ENCODE measurements around the gene XXYLT1. TPM values are rescaled to one million over a fixed set of nuclear protein-coding genes. Genes with fewer than 3 reads are reported as not detected.

Gene XXYLT1
- total and polyA plus RNA-seq, 2 of the 8 experiments (the other 6 are each of a cell fraction or from before 2014, with no cell fraction given): 18.9 to 23.8 TPM

DNA sequence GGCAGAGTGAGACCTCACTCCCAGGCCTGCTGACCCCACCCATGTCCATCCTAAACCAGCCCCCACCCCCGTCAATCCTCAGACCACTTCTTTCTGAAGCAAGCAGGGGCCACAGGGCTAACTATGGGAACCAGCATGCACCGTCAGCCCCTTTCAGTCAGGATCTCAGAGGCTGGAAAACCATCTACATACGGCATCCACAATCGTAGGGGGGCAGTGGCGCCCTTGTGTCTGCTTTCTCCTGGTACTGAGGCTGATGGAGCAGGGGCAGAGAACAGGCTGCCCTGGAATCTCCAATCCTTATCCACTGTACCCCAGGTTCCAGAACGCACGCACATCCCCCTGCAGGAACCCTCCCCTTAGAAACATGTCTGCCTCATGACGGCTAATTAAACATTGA, 56.6 kb downstream of the XXYLT1 start:
- Histone ChIP-seq H3K23me2 (ENCODE audit: low read depth, low read length) (no peaks in the 10 kb centered on the region), H3K18ac (ENCODE audit: extremely low read depth, low read length) (no peak overlapping the region), H3K9me3 (ENCODE audit: insufficient read depth in 2 of 2, low read depth in 1 of 2, low read length in 1 of 2) (no peaks in the 10 kb centered on the region), H3K4me2 (ENCODE audit: insufficient read depth in 1 of 2, low read depth in 2 of 2, low read length in 2 of 2) (no peak overlapping the region), H3K9ac (replicated peaks in 1 of 4; ENCODE audit: extremely low read depth in 1 of 4, low read depth in 3 of 4, low read length in 3 of 4) (no peak overlapping the region), H2BK20ac (ENCODE audit: low read length) (no peak overlapping the region), H3K79me2 (ENCODE audit: control insufficient read depth in 1 of 2, insufficient read depth in 2 of 2, low read length in 2 of 2) (peaks cover 0 to 45% of the 10 kb centered on the region in 2 experiments; a peak in 3 of 4 replicates), H2BK15ac (ENCODE audit: low read length) (no peak overlapping the region), H3K4ac (replicated peaks; ENCODE audit: insufficient read length, low read depth, low read length) (no peak overlapping the region), H2BK12ac (ENCODE audit: low read depth, low read length) (no peak overlapping the region), H3K4me3 (ENCODE audit: extremely low read depth in 1 of 4, insufficient read depth in 2 of 4, low read depth in 3 of 4, low read length in 4 of 4) (no peak overlapping the region), H2BK5ac (ENCODE audit: low read depth, low read length) (no peak overlapping the region; the same call in 1 of the 2 replicates), H4K5ac (ENCODE audit: insufficient read length, low read depth, low read length) (no peak overlapping the region), H3K14ac (ENCODE audit: insufficient read length) (no peak overlapping the region), H3K27me3 (replicated peaks in 1 of 4; ENCODE audit: control insufficient read depth in 3 of 4, extremely low read depth in 1 of 4, insufficient read depth in 3 of 4, low read length in 3 of 4) (no peaks in the 10 kb centered on the region), H3K23ac (ENCODE audit: insufficient read length) (no peak overlapping the region), H2BK120ac (replicated peaks; ENCODE audit: low read depth, low read length) (no peak overlapping the region), H3K36me3 (ENCODE audit: control insufficient read depth in 2 of 4, insufficient read depth in 4 of 4, low read length in 3 of 4) (no peaks in the 10 kb centered on the region), H4K20me1 (replicated peaks in 1 of 2; ENCODE audit: control insufficient read depth in 1 of 2, insufficient read depth in 2 of 2, low read length in 2 of 2) (peaks cover 0 to 3% of the 10 kb centered on the region in 2 experiments), H2AK5ac (ENCODE audit: low read depth, low read length) (no peak overlapping the region), H3K27ac (ENCODE audit: low read depth, low read length) (no peak overlapping the region), H3K4me1 (replicated peaks in 1 of 4; ENCODE audit: control insufficient read depth in 3 of 4, insufficient read depth in 4 of 4, low read length in 3 of 4) (peaks cover 0 to 18% (median 10%) of the 10 kb centered on the region in 4 experiments; a peak in 6 of 7 replicates), H3K79me1 (ENCODE audit: low read depth, low read length) (peaks cover 14% of the 10 kb centered on the region), H3K56ac (replicated peaks; ENCODE audit: insufficient read length, low read depth, low read length) (no peak overlapping the region), H4K91ac (replicated peaks; ENCODE audit: insufficient read length, low read length) (no peak overlapping the region), H2AFZ (ENCODE audit: low read length) (no peak overlapping the region), H4K8ac (ENCODE audit: extremely low read depth, insufficient read depth, low read length) (peak overlapping the region; percentile 57; the same call in 1 of the 2 replicates)
- POLR2A ChIA-PET (ENCODE audit: partially characterized antibody): no interaction called here
- FAIRE-seq (no peak), DNase-seq (ENCODE audit: low read depth in 1 of 2, low spot score in 2 of 2) (no peak)
- WGBS, 2 experiments (ENCODE audit: extremely low coverage in 1 of 2, insufficient coverage in 1 of 2, insufficient read length in 1 of 2, insufficient replicate concordance in 2 of 2, low coverage in 1 of 2, low lambda C conversion rate in 2 of 2, missing lambda C conversion rate in 1 of 2): 86% methylated on average over 8 of the region's 8 CpGs; no CpG with 5 or more reads in 1 of the 2 experiments
- CTCF ChIA-PET (ENCODE audit: partially characterized antibody): no interaction called here
- TF ChIP-seq GTF2F1 (IDR thresholded peaks at IDR 0.05; ENCODE audit: borderline replicate concordance, low read depth, low read length) (no peak), NANOG (IDR thresholded peaks at IDR 0.05; ENCODE audit: insufficient read depth, low read depth, low read length, poor library complexity, severe bottlenecking) (no peak), SAP30 (IDR thresholded peaks at IDR 0.05; ENCODE audit: insufficient read depth, insufficient replicate concordance, low read length) (no peak)
- TF ChIP-seq, protein P1, sequence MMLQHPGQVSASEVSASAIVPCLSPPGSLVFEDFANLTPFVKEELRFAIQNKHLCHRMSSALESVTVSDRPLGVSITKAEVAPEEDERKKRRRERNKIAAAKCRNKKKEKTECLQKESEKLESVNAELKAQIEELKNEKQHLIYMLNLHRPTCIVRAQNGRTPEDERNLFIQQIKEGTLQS (IDR thresholded peaks at IDR 0.05; ENCODE audit: insufficient read depth, low read depth, low read length): no peak
- TF ChIP-seq, protein P2, sequence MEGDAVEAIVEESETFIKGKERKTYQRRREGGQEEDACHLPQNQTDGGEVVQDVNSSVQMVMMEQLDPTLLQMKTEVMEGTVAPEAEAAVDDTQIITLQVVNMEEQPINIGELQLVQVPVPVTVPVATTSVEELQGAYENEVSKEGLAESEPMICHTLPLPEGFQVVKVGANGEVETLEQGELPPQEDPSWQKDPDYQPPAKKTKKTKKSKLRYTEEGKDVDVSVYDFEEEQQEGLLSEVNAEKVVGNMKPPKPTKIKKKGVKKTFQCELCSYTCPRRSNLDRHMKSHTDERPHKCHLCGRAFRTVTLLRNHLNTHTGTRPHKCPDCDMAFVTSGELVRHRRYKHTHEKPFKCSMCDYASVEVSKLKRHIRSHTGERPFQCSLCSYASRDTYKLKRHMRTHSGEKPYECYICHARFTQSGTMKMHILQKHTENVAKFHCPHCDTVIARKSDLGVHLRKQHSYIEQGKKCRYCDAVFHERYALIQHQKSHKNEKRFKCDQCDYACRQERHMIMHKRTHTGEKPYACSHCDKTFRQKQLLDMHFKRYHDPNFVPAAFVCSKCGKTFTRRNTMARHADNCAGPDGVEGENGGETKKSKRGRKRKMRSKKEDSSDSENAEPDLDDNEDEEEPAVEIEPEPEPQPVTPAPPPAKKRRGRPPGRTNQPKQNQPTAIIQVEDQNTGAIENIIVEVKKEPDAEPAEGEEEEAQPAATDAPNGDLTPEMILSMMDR (IDR thresholded peaks at IDR 0.05; ENCODE audit: control extremely low read depth in 1 of 3, insufficient read depth in 1 of 3, low read depth in 1 of 3, low read length in 3 of 3): no peak
